HG02571 (cell line): ENCODE data around the gene LRRC73.
"Not testable (repeated sequence)": the region's sequence is repeated elsewhere in the genome, so short reads cannot be mapped to it uniquely, and the experiment has no call there.

Experiments used
- ATAC-seq: cut with Tn5 transposase; IDR thresholded peaks from one replicate; pipeline ENCODE4 v1.9.1; 2021; ENCODE audit warnings: mild to moderate bottlenecking, moderate library complexity; ENCODE audit not compliant: unreplicated experiment

LRRC73 gene

DNA sequence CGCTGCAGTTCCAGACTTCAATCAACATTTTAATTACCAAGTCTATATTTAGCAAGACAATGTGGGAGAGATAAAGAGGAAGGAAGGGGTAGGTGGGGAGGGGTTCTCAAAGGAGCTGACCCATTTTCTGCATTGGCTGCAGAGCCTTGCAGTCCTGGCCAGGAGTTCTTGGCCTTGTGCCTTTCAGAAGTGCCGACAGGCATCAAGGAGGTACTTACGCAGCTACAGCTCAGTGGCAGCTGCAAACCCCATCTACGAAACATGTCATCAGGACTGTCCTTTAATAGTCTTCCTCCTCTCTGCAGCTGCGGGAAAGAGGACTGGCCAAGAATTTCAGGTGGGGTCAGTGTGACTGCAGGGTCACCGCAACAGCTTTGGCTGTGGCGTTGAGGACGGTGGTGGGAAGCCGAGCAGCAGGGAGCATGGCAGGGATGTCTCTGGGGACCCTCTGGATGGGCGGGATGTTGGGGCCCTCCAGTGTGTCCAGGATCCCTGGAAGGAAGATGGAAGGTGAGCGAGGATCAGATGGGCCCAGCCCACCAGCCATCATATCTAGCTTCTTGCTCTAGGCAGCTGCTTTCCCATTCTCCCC lies 1.8 kb upstream of the LRRC73 start:
- no peak for ATAC-seq

GRCh38 chr6:43510827-43511163 lies 649 bp upstream of the LRRC73 start:
- no peak for ATAC-seq

GRCh38 chr6:43509142-43509983 lies 783 bp downstream of the LRRC73 start:
- peak; percentile 7 for ATAC-seq

DNA sequence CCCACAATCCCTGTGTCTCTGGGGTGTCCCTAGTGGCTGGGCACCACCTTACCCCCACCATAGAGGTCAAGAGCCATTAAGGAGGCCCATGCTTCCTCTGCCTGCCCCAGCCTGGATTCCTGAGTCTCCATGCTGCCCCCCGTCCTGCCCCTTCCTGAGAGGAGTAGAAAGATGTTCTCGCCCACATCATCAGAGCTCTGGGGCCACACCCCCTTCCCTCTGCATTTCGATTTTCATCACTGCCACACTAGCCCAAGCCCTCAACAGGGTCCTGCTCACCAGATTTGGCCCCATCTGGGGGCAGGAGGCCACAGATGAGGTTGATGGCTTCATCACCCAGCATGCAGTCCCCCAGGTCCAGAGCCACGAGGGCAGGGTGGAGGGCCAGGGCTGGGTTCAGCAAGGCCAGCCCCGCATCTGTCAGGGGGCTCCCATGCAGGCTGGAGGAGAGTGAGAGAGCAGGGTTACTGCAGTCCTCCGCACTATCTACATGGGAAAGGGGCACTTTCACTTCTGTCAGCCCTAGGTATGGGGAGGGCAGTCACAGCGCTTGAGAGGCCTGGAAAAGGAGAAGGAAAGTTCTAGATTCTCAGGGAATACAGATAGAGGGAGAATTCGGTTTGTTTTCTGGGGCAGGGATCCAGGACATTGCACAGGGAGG lies 1.5 kb downstream of the LRRC73 start:
- no peak for ATAC-seq

- no peak for ATAC-seq
Observed at GRCh38 chr6:43506667-43507471, 3.3 kb downstream of the LRRC73 start.

GRCh38 chr6:43506171-43506570 lies 4.0 kb downstream of the LRRC73 start:
- ATAC-seq: no peak

GRCh38 chr6:43505718-43506117 lies 4.4 kb downstream of the LRRC73 start:
- no peak for ATAC-seq

DNA sequence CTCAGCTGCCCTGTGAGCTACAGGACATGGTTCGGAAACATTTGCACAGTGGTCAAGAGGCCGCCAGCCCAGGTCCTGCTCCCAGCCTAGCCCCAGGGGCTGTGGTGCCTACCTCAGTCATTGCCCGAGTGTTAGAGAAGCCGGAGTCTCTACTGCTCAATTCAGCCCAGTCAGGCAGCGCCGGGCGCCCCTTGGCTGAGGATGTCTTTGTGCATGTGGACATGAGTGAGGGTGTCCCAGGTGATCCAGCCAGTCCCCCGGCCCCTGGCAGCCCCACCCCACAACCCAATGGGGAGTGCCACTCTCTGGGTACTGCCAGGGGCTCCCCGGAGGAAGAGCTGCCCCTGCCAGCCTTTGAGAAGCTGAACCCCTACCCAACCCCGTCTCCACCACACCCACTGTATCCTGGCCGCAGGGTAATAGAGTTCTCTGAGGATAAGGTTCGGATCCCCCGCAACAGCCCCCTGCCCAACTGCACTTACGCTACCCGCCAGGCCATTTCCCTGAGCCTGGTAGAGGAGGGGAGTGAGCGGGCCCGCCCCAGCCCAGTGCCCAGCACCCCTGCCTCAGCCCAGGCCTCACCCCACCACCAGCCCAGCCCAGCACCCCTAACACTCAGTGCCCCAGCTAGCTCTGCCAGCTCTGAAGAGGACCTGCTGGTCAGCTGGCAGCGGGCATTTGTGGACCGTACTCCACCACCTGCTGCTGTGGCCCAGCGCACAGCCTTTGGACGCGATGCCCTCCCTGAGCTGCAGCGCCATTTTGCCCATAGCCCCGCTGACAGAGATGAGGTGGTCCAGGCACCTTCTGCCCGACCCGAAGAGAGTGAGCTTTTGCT lies 5.2 kb downstream of the LRRC73 start:
- ATAC-seq: no peak

GRCh38 chr6:43503443-43503842 lies 6.7 kb downstream of the LRRC73 start:
- no peak for ATAC-seq

DNA sequence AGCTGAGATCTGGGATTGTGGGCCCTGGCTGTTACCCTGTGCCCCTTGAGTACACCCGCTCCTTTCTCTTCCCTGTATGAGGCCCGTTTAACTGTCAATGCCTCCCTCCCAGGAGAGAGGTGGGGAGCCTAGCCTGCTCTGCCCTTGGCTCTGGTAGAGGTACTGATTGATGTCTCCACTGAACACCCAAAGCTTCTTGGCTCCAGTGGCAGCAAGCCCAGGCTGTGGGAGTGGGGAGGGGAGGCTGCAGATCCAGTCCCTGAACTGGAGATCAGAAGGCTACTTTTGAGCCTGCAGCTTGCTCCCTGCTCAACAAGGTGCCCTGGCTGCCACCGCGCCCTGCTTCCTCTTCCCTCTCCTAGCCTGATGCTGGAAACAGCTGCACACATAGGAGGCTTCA lies 7.5 kb downstream of the LRRC73 start:
- ATAC-seq: no peak

- no peak for ATAC-seq
Observed at GRCh38 chr6:43500921-43501320, 9.2 kb downstream of the LRRC73 start.

DNA sequence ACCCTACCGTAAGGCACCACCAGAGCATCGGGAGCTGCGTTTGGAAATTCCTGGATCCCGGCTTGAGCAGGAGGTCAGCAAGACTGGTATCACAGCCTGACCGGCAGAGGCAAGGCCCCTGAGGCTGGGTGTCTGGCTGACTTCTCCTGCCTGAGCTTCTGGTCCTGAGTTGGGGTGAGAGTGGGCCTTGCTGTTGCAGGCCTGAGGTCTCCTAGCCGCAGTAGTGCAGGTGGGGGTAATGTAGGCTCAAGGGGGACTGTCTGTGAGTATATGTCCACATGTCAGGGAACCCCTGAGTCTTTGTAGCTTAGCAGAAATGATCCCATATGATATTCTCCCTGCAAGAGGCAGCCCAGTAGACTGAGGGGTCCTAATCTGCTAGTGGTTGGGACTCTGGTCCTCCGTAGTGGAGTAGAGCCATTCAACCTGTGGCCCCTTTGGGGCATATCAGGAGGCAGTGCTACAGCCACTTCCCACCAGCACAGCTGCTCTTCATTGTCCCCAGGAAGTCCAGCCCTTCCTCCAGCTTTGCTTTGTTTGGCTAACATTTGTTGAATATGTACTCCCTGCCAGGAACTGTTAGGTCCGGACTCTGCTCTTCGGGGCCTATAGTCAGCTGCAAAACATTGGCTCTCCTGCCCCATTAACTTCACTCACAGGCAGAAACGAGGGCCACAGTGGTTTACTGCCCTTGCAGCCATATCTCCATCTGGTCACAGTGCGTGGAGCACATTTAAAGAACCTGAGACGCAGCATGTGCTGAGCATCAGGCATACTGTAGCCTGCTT lies 10.9 kb downstream of the LRRC73 start:
- no peak for ATAC-seq

DNA sequence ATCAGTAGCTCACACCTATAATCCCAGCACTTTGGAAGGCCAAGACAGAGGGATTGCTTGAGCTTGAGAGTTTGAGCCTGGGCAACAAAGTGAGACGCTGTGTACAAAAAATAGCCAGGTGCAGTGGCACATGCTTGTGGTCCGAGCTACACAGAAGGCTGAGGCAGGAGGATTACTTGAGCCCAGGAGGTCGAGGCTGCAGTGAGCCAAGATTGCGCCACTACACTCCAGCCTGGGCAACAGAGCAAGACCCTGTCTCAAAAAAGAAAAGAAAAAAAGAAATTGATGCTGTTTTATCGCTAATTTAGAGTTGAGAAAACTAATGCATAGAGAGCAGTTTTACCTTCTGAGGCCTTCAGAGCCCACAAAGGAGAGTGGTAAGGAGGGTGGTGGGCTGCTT lies 11.9 kb downstream of the LRRC73 start:
- ATAC-seq: not testable (repeated sequence)

DNA sequence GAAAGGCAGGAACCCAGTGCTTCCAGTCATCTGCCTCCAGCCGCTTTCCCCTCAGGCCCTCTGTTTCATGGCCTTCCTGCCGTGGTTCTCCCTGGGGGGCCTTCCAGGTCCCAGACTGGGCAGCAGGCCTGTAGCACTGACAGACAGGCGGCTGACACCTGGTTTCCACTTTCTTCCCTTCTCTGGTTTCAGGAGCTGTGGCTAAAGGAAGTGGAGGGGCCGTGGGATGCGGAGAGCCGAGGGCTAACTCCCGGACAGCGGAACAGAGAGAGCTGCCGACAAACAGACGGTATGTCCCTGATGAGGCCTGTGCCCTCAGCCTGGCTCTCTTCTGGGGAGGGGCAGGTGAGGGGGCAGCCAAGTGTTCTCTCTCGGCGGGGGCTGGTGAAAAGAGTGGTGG lies 12.5 kb downstream of the LRRC73 start:
- no peak for ATAC-seq

- no peak for ATAC-seq
Observed at GRCh38 chr6:43497129-43497396, 13.1 kb downstream of the LRRC73 start.

GRCh38 chr6:43496370-43497128 lies 13.6 kb downstream of the LRRC73 start:
- no peak for ATAC-seq

- ATAC-seq: no peak
Observed at GRCh38 chr6:43495409-43495941, 14.7 kb downstream of the LRRC73 start.

- no peak for ATAC-seq
Observed at GRCh38 chr6:43494766-43495165, 15.4 kb downstream of the LRRC73 start.

DNA sequence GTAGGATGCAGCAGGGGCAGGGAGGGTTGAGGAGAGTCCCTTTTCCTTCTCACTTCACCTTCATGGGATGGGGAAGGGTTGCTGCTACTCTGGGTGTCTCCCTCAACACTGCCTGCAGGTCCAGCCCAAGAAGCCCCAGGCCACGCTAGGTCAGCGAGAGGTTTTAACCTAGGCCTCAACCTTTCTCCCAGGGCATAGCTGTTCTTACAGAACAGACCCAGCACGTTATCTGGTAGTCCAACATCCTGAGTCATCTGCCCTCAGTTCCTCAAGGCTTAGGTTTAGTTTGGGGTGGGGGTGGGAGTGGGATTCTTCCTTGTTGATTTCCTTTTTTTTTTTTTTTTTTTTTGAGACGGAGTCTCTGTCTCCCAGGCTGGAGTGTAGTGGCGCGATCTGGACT lies 15.8 kb downstream of the LRRC73 start:
- no peak for ATAC-seq
